Skin of body (tissue), 2 donors: Measurements from ENCODE around the gene MDH1. TPM values are rescaled to one million over a fixed set of nuclear protein-coding genes. Genes with fewer than 3 reads are reported as not detected.
"Not testable (repeated sequence)": the region's sequence is repeated elsewhere in the genome, so short reads cannot be mapped to it uniquely, and the experiment has no call there.

Experiments
- DNase-seq: peaks from one replicate; lab custom pipeline; 2025; lab: John Stamatoyannopoulos, UW
- total RNA-seq: library from RNA; depleted of rRNA; stranded (reverse); fragments of >200 nt; gene quantifications from one replicate; pipeline ENCODE4 v1.2.3, GENCODE V29; 2014

MDH1 gene
- total RNA-seq, result 139 TPM

GRCh38 chr2:63588385-63589147 lies at the start of gene MDH1, which contains the start of gene WDPCP:
TSS of gene MDH1 (plus strand) at chr2:63588963. CDS start at chr2:63589044, 81 bp downstream.
TSS of gene WDPCP (minus strand) at chr2:63588477. CDS start at chr2:63588271, 206 bp downstream.
- DNase-seq, result peak; percentile 99

- no peak for DNase-seq
These were observed 49.2 kb upstream of the MDH1 start for GRCh38 chr2:63539416-63540162.

- no peak for DNase-seq
These were observed 44.6 kb upstream of the MDH1 start for GRCh38 chr2:63544017-63544627.

- no peak for DNase-seq
These were observed 43.7 kb upstream of the MDH1 start for GRCh38 chr2:63545023-63545422.

GRCh38 chr2:63553049-63553448 lies 35.7 kb upstream of the MDH1 start:
- DNase-seq, result no peak

GRCh38 chr2:63555299-63555698 lies 33.5 kb upstream of the MDH1 start:
- no peak for DNase-seq

GRCh38 chr2:63555931-63556330 lies 32.8 kb upstream of the MDH1 start:
- no peak for DNase-seq

GRCh38 chr2:63557819-63558218 lies 30.9 kb upstream of the MDH1 start:
- DNase-seq, result not testable (repeated sequence)

- not testable (repeated sequence) for DNase-seq
These were observed 29.8 kb upstream of the MDH1 start for GRCh38 chr2:63558922-63559321.

GRCh38 chr2:63562751-63563150 lies 26.0 kb upstream of the MDH1 start:
- no peak for DNase-seq

- DNase-seq, result no peak
These were observed 19.0 kb upstream of the MDH1 start for GRCh38 chr2:63569740-63570139.

GRCh38 chr2:63571291-63571690 lies 17.5 kb upstream of the MDH1 start:
- DNase-seq, result no peak

- no peak for DNase-seq
These were observed 16.8 kb upstream of the MDH1 start for GRCh38 chr2:63572001-63572400.

GRCh38 chr2:63573026-63573425 lies 15.7 kb upstream of the MDH1 start:
- DNase-seq, result not testable (repeated sequence)

GRCh38 chr2:63573726-63574345 lies 14.9 kb upstream of the MDH1 start:
- not testable (repeated sequence) for DNase-seq

- DNase-seq, result no peak
These were observed 12.2 kb upstream of the MDH1 start for GRCh38 chr2:63576546-63576945.

GRCh38 chr2:63578767-63579166 lies 10.0 kb upstream of the MDH1 start:
- no peak for DNase-seq

GRCh38 chr2:63580651-63581297 lies 8.0 kb upstream of the MDH1 start:
- no peak for DNase-seq

- no peak for DNase-seq
These were observed 7.3 kb upstream of the MDH1 start for GRCh38 chr2:63581298-63581961.

GRCh38 chr2:63582873-63583272 lies 5.9 kb upstream of the MDH1 start:
- DNase-seq, result no peak
